ENCODE data around the gene PSME2. TPM values are rescaled to one million over a fixed set of nuclear protein-coding genes. Genes with fewer than 3 reads are reported as not detected.

The PSME2 gene
- polyA plus RNA-seq, 4 donors: 175 to 997 (median 644) TPM

GRCh38 chr14:24150567-24150966 is 4.2 kb upstream of the PSME2 start:
- Histone ChIP-seq H3K36me3 (ENCODE audit: control insufficient read depth in 3 of 3, insufficient read depth in 2 of 3, low read depth in 1 of 3, low read length in 3 of 3) (peaks cover 13 to 62% (median 14%) of the 10 kb centered on the region in 3 donors), H3K9me3 (ENCODE audit: control insufficient read depth in 2 of 2, insufficient read depth in 1 of 2, low read depth in 1 of 2, low read length in 1 of 2) (no peaks in the 10 kb centered on the region), H3K27me3 (ENCODE audit: control insufficient read depth in 3 of 3, insufficient read depth in 3 of 3, low read length in 3 of 3) (no peaks in the 10 kb centered on the region), H3K4me3 (ENCODE audit: low read depth in 1 of 3, low read length in 3 of 3) (no peak overlapping the region), H3K27ac (ENCODE audit: low read depth in 1 of 3, low read length in 2 of 3) (no peak overlapping the region), H3K4me1 (ENCODE audit: control insufficient read depth in 3 of 3, insufficient read depth in 2 of 3, low read depth in 1 of 3, low read length in 2 of 3) (peaks cover 2 to 11% (median 5%) of the 10 kb centered on the region in 3 donors)
- DNase-seq (no peak), FAIRE-seq (no peak)
- WGBS, 3 donors: 89 to 95% (median 92%) methylated on average over 9 of the region's 9 CpGs

- DNase-seq (no peak), FAIRE-seq (no peak)
- no peak overlapping the region for H3K4me3 ChIP-seq (ENCODE audit: low read depth in 1 of 3, low read length in 3 of 3)
- H3K27ac ChIP-seq (ENCODE audit: low read depth in 1 of 3, low read length in 2 of 3): no peak overlapping the region
- peaks cover 4 to 16% (median 8%) of the 10 kb centered on the region in 3 donors for H3K4me1 ChIP-seq (ENCODE audit: control insufficient read depth in 3 of 3, insufficient read depth in 2 of 3, low read depth in 1 of 3, low read length in 2 of 3)
- no peaks in the 10 kb centered on the region for H3K9me3 ChIP-seq (ENCODE audit: control insufficient read depth in 2 of 2, insufficient read depth in 1 of 2, low read depth in 1 of 2, low read length in 1 of 2)
- 93 to 97% (median 95%) methylated on average over 9 of the region's 9 CpGs for WGBS, 3 donors
- peaks cover 8 to 57% (median 10%) of the 10 kb centered on the region in 3 donors for H3K36me3 ChIP-seq (ENCODE audit: control insufficient read depth in 3 of 3, insufficient read depth in 2 of 3, low read depth in 1 of 3, low read length in 3 of 3)
- no peaks in the 10 kb centered on the region for H3K27me3 ChIP-seq (ENCODE audit: control insufficient read depth in 3 of 3, insufficient read depth in 3 of 3, low read length in 3 of 3)
These were observed 3.7 kb upstream of the PSME2 start for GRCh38 chr14:24150061-24150460.

GRCh38 chr14:24149302-24149969 is 3.0 kb upstream of the PSME2 start:
- H3K4me1 ChIP-seq (ENCODE audit: control insufficient read depth in 3 of 3, insufficient read depth in 2 of 3, low read depth in 1 of 3, low read length in 2 of 3): peaks cover 6 to 22% (median 8%) of the 10 kb centered on the region in 3 donors
- H3K9me3 ChIP-seq (ENCODE audit: control insufficient read depth in 2 of 2, insufficient read depth in 1 of 2, low read depth in 1 of 2, low read length in 1 of 2): no peaks in the 10 kb centered on the region
- H3K36me3 ChIP-seq (ENCODE audit: control insufficient read depth in 3 of 3, insufficient read depth in 2 of 3, low read depth in 1 of 3, low read length in 3 of 3): peaks cover 3 to 52% (median 10%) of the 10 kb centered on the region in 3 donors
- H3K27ac ChIP-seq (ENCODE audit: low read depth in 1 of 3, low read length in 2 of 3): no peak overlapping the region
- FAIRE-seq (no peak), DNase-seq (no peak)
- H3K27me3 ChIP-seq (ENCODE audit: control insufficient read depth in 3 of 3, insufficient read depth in 3 of 3, low read length in 3 of 3): no peaks in the 10 kb centered on the region
- H3K4me3 ChIP-seq (ENCODE audit: low read depth in 1 of 3, low read length in 3 of 3): no peak overlapping the region
- 89 to 97% (median 93%) methylated on average over 3 of the region's 3 CpGs for WGBS, 3 donors

GRCh38 chr14:24147761-24148428 is 1.5 kb upstream of the PSME2 start:
- H3K36me3 ChIP-seq (ENCODE audit: control insufficient read depth in 3 of 3, insufficient read depth in 2 of 3, low read depth in 1 of 3, low read length in 3 of 3): peaks cover 5 to 49% (median 15%) of the 10 kb centered on the region in 3 donors
- 4 to 5% (median 4%) methylated on average over 26 to 29 of the region's 29 CpGs for WGBS, 3 donors

GRCh38 chr14:24146978-24147760 is 759 bp upstream of the PSME2 start, which contains the start of gene RNF31:
Gene RNF31 (plus strand): TSS chr14:24147498. CDS start chr14:24147699, 201 bp downstream.
- Histone ChIP-seq H3K36me3 (ENCODE audit: control insufficient read depth in 3 of 3, insufficient read depth in 2 of 3, low read depth in 1 of 3, low read length in 3 of 3) (peaks cover 5 to 42% (median 15%) of the 10 kb centered on the region in 3 donors), H3K27me3 (ENCODE audit: control insufficient read depth in 3 of 3, insufficient read depth in 3 of 3, low read length in 3 of 3) (no peaks in the 10 kb centered on the region), H3K27ac (ENCODE audit: low read depth in 1 of 3, low read length in 2 of 3) (peak within 1 kb of the TSS; percentile 89 to 95 (median 90)), H3K4me3 (ENCODE audit: low read depth in 1 of 3, low read length in 3 of 3) (peak within 1 kb of the TSS; percentile 73 to 94 (median 84)), H3K4me1 (ENCODE audit: control insufficient read depth in 3 of 3, insufficient read depth in 2 of 3, low read depth in 1 of 3, low read length in 2 of 3) (peaks cover 8 to 42% (median 16%) of the 10 kb centered on the region in 3 donors), H3K9me3 (ENCODE audit: control insufficient read depth in 2 of 2, insufficient read depth in 1 of 2, low read depth in 1 of 2, low read length in 1 of 2) (no peaks in the 10 kb centered on the region)
- 0 to 1% (median 1%) methylated on average over 43 to 57 of the region's 57 CpGs for WGBS, 3 donors
- FAIRE-seq: no peak
- DNase-seq: peak; percentile 99

More at GRCh38 chr14:24147761-24148428, 1.5 kb upstream of the PSME2 start:
- peaks cover 8 to 36% (median 16%) of the 10 kb centered on the region in 3 donors for H3K4me1 ChIP-seq (ENCODE audit: control insufficient read depth in 3 of 3, insufficient read depth in 2 of 3, low read depth in 1 of 3, low read length in 2 of 3)
- H3K9me3 ChIP-seq (ENCODE audit: control insufficient read depth in 2 of 2, insufficient read depth in 1 of 2, low read depth in 1 of 2, low read length in 1 of 2): no peaks in the 10 kb centered on the region
- FAIRE-seq (no peak), DNase-seq (no peak)
- H3K27ac ChIP-seq (ENCODE audit: low read depth in 1 of 3, low read length in 2 of 3): peak overlapping the region; percentile 76 to 89 (median 78)
- H3K4me3 ChIP-seq (ENCODE audit: low read depth in 1 of 3, low read length in 3 of 3): peak overlapping the region; percentile 73 to 94 (median 84)
- no peaks in the 10 kb centered on the region for H3K27me3 ChIP-seq (ENCODE audit: control insufficient read depth in 3 of 3, insufficient read depth in 3 of 3, low read length in 3 of 3)

- H3K27ac ChIP-seq (ENCODE audit: low read depth in 1 of 3, low read length in 2 of 3): peak overlapping the region; percentile 89 to 95 (median 89)
- no peak for FAIRE-seq
- H3K27me3 ChIP-seq (ENCODE audit: control insufficient read depth in 3 of 3, insufficient read depth in 3 of 3, low read length in 3 of 3): no peaks in the 10 kb centered on the region
- WGBS, 3 donors: 1 to 9% (median 4%) methylated on average over 9 of the region's 9 CpGs
- peaks cover 8 to 46% (median 16%) of the 10 kb centered on the region in 3 donors for H3K4me1 ChIP-seq (ENCODE audit: control insufficient read depth in 3 of 3, insufficient read depth in 2 of 3, low read depth in 1 of 3, low read length in 2 of 3)
- H3K9me3 ChIP-seq (ENCODE audit: control insufficient read depth in 2 of 2, insufficient read depth in 1 of 2, low read depth in 1 of 2, low read length in 1 of 2): no peaks in the 10 kb centered on the region
- peak overlapping the region; percentile 42 to 94 (median 73) for H3K4me3 ChIP-seq (ENCODE audit: low read depth in 1 of 3, low read length in 3 of 3)
- DNase-seq: peak in 1 of 2 donors; percentile 77
- H3K36me3 ChIP-seq (ENCODE audit: control insufficient read depth in 3 of 3, insufficient read depth in 2 of 3, low read depth in 1 of 3, low read length in 3 of 3): peaks cover 5 to 31% (median 5%) of the 10 kb centered on the region in 3 donors
These were observed 539 bp downstream of the PSME2 start for GRCh38 chr14:24145690-24146452.

GRCh38 chr14:24145219-24145618 is 1.2 kb downstream of the PSME2 start:
- H3K4me3 ChIP-seq (ENCODE audit: low read depth in 1 of 3, low read length in 3 of 3): peak overlapping the region in 2 of 3 donors; percentile 73 to 94

More at GRCh38 chr14:24145219-24145618, 1.2 kb downstream of the PSME2 start:
- WGBS, 3 donors: 62 to 77% (median 77%) methylated on average over 2 of the region's 2 CpGs
- no peak for DNase-seq
- Histone ChIP-seq H3K27me3 (ENCODE audit: control insufficient read depth in 3 of 3, insufficient read depth in 3 of 3, low read length in 3 of 3) (no peaks in the 10 kb centered on the region), H3K4me1 (ENCODE audit: control insufficient read depth in 3 of 3, insufficient read depth in 2 of 3, low read depth in 1 of 3, low read length in 2 of 3) (peaks cover 8 to 46% (median 16%) of the 10 kb centered on the region in 3 donors), H3K9me3 (ENCODE audit: control insufficient read depth in 2 of 2, insufficient read depth in 1 of 2, low read depth in 1 of 2, low read length in 1 of 2) (no peaks in the 10 kb centered on the region), H3K27ac (ENCODE audit: low read depth in 1 of 3, low read length in 2 of 3) (peak overlapping the region; percentile 89 to 95 (median 89)), H3K36me3 (ENCODE audit: control insufficient read depth in 3 of 3, insufficient read depth in 2 of 3, low read depth in 1 of 3, low read length in 3 of 3) (peaks cover 5 to 24% (median 5%) of the 10 kb centered on the region in 3 donors)
- no peak for FAIRE-seq

Data from small intestine (tissue), 7 donors.